Osteocyte (in vitro differentiated cells): ENCODE data around the gene NHLRC4. TPM values are rescaled to one million over a fixed set of nuclear protein-coding genes. Genes with fewer than 3 reads are reported as not detected.

Experiments
- DNase-seq: peaks from one replicate; pipeline ENCODE4 v3.0.0; 2021; ENCODE audit warnings: mixed read lengths; ENCODE audit not compliant: unreplicated experiment; ENCODE audit errors: extremely low spot score
- H3K27ac Mint-ChIP-seq: one replicate; pipeline ENCODE4 v1.8.0; 2021; ENCODE audit warnings: mild to moderate bottlenecking, mixed read lengths; ENCODE audit not compliant: unreplicated experiment
- H3K27me3 Mint-ChIP-seq: one replicate; pipeline ENCODE4 v1.8.0; 2021; ENCODE audit warnings: mixed read lengths; ENCODE audit not compliant: unreplicated experiment
- H3K36me3 Mint-ChIP-seq: one replicate; pipeline ENCODE4 v1.8.0; 2021; ENCODE audit warnings: mixed read lengths; ENCODE audit not compliant: unreplicated experiment
- H3K4me1 Mint-ChIP-seq: one replicate; pipeline ENCODE4 v1.8.0; 2021; ENCODE audit warnings: mixed read lengths; ENCODE audit not compliant: unreplicated experiment
- H3K4me3 Mint-ChIP-seq: one replicate; pipeline ENCODE4 v1.8.0; 2021; ENCODE audit warnings: mild to moderate bottlenecking, moderate library complexity, mixed read lengths; ENCODE audit not compliant: unreplicated experiment
- H3K9me3 Mint-ChIP-seq: one replicate; pipeline ENCODE4 v1.8.0; 2021; ENCODE audit warnings: mixed read lengths; ENCODE audit not compliant: unreplicated experiment
- CTCF ChIP-seq: fragments of 200-600 bp; sonication (generic); IDR thresholded peaks from 2 replicates; pipeline ENCODE4 v1.5.0; 2021; ENCODE audit warnings: antibody characterized with exemption, mild to moderate bottlenecking, moderate library complexity
- total RNA-seq: library from RNA; stranded (reverse); gene quantifications from 2 replicates; pipeline ENCODE4 v1.2.1, GENCODE V29; 2021

The NHLRC4 gene
- total RNA-seq, 1 donor from 2014 or later = 1.7 TPM

GRCh38 chr16:557463-558297, 9.1 kb upstream of the NHLRC4 start:
- peaks cover 10% of the 10 kb centered on the region for H3K4me1 Mint-ChIP-seq
- no peaks in the 10 kb centered on the region for H3K9me3 Mint-ChIP-seq
- peaks cover 3% of the 10 kb centered on the region for H3K36me3 Mint-ChIP-seq
- H3K4me3 Mint-ChIP-seq = no peak overlapping the region
- H3K27me3 Mint-ChIP-seq = peaks cover 2% of the 10 kb centered on the region
- no peak overlapping the region for H3K27ac Mint-ChIP-seq
- no peak for DNase-seq
- no peak for TF ChIP-seq CTCF

GRCh38 chr16:558298-559020, 8.3 kb upstream of the NHLRC4 start:
- Mint-ChIP-seq H3K27me3 (peaks cover 2% of the 10 kb centered on the region), H3K36me3 (peaks cover 3% of the 10 kb centered on the region), H3K9me3 (no peaks in the 10 kb centered on the region), H3K4me1 (peaks cover 10% of the 10 kb centered on the region), H3K27ac (no peak overlapping the region), H3K4me3 (no peak overlapping the region)
- no peak for DNase-seq
- no peak for TF ChIP-seq CTCF

- Mint-ChIP-seq H3K36me3 (peaks cover 3% of the 10 kb centered on the region), H3K4me3 (no peak overlapping the region), H3K27me3 (peaks cover 2% of the 10 kb centered on the region), H3K27ac (no peak overlapping the region), H3K9me3 (no peaks in the 10 kb centered on the region), H3K4me1 (peaks cover 10% of the 10 kb centered on the region)
- TF ChIP-seq CTCF = no peak
- DNase-seq = no peak
These were observed 7.8 kb upstream of the NHLRC4 start for GRCh38 chr16:559021-559380.

- DNase-seq = no peak
- Mint-ChIP-seq H3K36me3 (no peaks in the 10 kb centered on the region), H3K4me1 (peaks cover 6% of the 10 kb centered on the region), H3K9me3 (no peaks in the 10 kb centered on the region), H3K4me3 (peak overlapping the region; percentile 45), H3K27ac (no peak overlapping the region), H3K27me3 (peaks cover 2% of the 10 kb centered on the region)
- TF ChIP-seq CTCF = no peak
These were observed 7.2 kb upstream of the NHLRC4 start for GRCh38 chr16:559411-560203.
